IPS DF 19.7 (cell line): ENCODE data around the gene SMARCA2.

Source experiments
- DNase-seq: peaks from one replicate; pipeline ENCODE4 v3.0.0-alpha.2; 2013; ENCODE audit warnings: low read depth, low spot score

SMARCA2 gene

DNA sequence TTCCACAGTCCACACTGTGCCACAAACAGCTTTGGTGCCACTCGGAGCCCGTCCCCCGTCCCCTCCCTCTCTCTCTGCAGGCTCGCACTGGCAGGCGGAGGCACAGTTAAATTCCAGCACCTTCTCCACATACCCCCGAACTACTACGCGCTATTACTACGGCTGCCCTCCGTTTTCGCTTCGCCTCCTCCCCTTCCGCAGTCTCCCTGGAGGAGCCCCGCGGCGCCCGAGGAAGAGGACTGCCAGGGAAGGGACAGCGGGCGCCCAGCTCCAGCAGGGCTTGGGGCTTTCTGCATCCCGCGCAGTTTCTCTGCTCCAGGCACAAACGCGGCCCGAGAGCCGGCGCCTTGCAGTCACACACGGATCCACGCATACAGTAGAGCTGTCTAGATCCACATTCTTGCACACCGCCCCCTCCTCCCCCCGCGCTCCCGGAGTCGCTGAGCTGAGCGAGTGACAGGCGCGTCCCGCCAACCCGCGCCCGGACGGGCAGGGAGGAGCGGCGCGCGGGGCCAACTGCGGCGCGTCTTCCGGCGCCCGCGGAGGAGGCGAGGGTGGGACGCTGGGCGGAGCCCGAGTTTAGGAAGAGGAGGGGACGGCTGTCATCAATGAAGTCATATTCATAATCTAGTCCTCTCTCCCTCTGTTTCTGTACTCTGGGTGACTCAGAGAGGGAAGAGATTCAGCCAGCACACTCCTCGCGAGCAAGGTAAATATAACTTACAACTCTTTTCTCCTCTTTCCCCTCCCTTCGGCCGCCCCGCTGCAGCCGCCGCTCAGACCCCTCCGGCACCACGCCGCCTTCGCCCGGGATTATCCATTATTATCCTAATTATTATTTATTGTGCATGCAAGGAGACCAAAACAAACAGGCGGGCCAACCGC lies at the start of gene SMARCA2:
TSS of gene SMARCA2 (plus strand) at position 652 of the 885 bp plus-strand sequence. CDS start 13,676 bp downstream, outside the sequence.
- no peak for DNase-seq

GRCh38 chr9:1966725-1967366 lies 48.3 kb upstream of the SMARCA2 start:
- no peak for DNase-seq

DNA sequence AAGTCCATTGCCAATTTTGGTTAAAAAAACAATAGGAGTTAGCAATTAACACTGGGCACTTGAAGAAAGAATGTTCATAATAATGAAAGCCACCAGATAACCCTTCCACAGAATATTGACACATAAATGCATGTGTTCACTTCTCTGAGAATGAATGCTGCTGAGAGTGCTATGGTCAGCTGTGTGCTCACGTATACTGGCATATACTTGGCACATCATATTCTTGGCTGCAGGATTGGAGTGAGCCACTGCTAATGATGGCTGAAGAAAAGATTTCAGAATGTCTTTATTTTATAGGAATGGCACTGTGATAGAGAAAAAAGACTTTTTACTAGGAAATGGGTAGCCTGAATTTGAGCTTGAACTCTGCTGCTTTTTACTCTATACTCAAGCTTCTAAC lies 46.0 kb upstream of the SMARCA2 start:
- DNase-seq = no peak

DNA sequence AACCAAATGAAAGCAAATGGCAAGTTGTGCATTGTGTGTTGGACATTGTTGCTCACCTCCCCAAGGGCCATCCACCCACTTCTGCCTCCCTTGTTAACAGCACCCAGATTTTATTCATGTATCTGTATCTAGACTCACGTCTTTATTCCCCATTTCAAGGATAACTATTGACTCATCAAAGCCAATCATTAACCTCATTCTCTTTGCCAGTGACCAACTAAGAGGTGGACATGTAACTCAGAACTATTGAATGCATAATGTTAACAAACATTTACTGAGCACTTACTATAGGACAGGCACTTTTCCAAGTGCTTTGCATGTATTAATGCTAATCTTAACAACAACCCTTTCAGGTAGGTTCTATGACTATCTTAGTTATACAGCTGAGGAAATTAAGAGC lies 45.2 kb upstream of the SMARCA2 start:
- DNase-seq = no peak

GRCh38 chr9:1972672-1973071 lies 42.5 kb upstream of the SMARCA2 start:
- no peak for DNase-seq

GRCh38 chr9:1977026-1977425 lies 38.1 kb upstream of the SMARCA2 start:
- no peak for DNase-seq

GRCh38 chr9:1978941-1979340 lies 36.2 kb upstream of the SMARCA2 start:
- DNase-seq = no peak

GRCh38 chr9:1979741-1980367 lies 35.3 kb upstream of the SMARCA2 start:
- DNase-seq = no peak

- DNase-seq = no peak
Measured at GRCh38 chr9:1980387-1980786, 34.8 kb upstream of the SMARCA2 start.

DNA sequence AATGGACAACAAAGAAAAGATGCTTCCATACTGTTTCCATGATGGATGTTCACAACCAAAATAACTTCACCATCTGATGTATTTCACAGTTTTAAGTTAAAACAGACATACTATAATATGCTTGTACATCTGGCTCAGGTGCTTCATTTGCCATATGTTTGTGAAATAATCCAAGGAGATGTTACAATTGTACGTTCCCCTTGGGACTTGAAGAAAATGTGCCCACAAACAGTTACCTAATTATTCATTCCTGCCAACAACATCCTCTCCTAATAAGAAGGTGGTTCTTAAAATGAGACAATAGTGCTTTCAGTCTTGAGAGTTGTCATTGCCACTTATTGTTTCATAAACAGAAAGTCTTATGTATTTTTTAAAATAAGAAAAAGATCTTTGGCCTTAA lies 33.1 kb upstream of the SMARCA2 start:
- no peak for DNase-seq

- no peak for DNase-seq
Measured at GRCh38 chr9:1986341-1986740, 28.8 kb upstream of the SMARCA2 start.

DNA sequence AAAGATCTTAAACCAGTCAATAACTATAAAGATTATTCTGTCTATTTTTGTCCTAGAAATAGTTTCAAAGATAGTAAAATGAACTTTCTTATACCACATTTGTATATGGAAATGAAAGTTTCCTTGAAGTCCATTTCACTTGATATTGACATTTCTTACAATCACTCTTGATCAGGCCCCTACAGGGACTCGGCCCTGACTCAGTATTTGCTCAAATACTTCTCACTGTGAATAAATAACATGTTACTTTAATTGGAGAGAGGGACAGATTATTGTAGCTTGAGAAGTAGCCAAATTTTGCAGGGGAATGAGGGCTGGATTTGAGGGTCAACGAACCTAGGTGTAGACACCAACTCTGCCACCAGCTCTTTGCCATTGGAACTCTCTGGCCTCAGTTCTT lies 25.6 kb upstream of the SMARCA2 start:
- no peak for DNase-seq

- no peak for DNase-seq
Measured at GRCh38 chr9:1994180-1994579, 21.0 kb upstream of the SMARCA2 start.

GRCh38 chr9:1995084-1995483 lies 20.1 kb upstream of the SMARCA2 start:
- DNase-seq = peak; percentile 50

GRCh38 chr9:1996156-1996555 lies 19.0 kb upstream of the SMARCA2 start:
- DNase-seq = no peak

DNA sequence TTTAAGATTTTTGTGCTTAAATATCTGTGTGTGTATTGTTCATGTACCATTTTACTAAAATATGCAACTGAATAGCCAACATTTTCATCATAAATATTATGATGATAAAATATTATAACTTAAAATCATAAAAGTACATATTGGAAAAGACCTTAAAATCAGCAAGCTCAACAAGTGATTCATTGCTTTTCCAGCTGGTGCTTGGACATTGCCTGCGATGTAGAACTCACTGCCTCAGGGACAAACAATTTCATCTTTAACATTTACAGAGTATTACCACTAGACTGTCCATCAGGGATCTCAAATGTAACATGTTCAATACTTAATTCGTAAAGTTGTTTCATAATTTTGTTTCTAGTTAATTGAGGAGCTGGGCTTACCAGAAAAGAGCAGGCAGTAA lies 17.5 kb upstream of the SMARCA2 start:
- no peak for DNase-seq

DNA sequence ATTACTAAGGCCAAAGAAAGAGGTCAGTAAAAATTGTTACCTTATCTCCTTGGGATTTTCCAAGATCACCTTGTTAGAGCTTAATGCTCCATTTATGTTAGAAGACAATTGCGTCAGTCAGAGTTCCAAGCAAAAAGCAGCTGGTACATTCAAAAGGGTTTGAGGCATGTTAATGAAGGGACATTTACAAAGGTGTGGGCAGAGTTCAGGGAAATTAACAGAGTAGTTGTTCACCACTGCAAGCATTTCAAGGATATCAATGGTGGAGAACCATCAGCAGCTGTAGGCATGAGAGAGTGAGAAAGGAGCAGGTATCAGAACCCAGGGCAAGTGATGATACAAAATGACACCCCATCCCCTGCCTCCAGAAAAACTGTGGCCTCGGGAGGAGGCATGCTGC lies 17.0 kb upstream of the SMARCA2 start:
- DNase-seq = no peak

GRCh38 chr9:2000314-2000713 lies 14.8 kb upstream of the SMARCA2 start:
- DNase-seq = no peak

DNA sequence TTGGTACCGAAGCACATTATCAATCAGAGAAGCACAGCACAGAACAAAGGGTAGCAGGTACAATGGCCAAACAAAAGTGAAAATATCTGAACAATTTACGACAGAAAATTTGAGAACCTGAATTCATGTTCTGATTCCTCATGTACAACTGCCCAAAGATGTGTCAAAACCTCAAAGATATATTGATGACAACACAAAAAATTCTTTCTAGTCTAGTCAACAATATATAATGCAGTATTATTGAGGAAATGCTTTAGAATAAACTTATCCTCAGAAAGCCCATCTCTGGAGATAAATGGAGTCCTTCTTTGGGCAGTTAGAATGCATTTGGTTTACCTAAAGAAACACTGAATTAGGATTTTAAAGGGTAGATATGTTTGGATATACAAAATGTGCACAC lies 6.8 kb upstream of the SMARCA2 start:
- no peak for DNase-seq

- DNase-seq = no peak
Measured at GRCh38 chr9:2012347-2012746, 2.8 kb upstream of the SMARCA2 start.

- no peak for DNase-seq
Measured at GRCh38 chr9:2013743-2014475, 1.2 kb upstream of the SMARCA2 start.
